ENCODE data around the gene SYTL2.
"Not testable (repeated sequence)": the region's sequence is repeated elsewhere in the genome, so short reads cannot be mapped to it uniquely, and the experiment has no call there.

Gene SYTL2

GRCh38 chr11:85779956-85780640, 30.8 kb downstream of the SYTL2 start:
- no peak overlapping the region for H3K27ac ChIP-seq
- H3K9me3 ChIP-seq (ENCODE audit: low read depth, low read length), result no peaks in the 10 kb centered on the region
- no peak for DNase-seq (ENCODE audit: low read depth, low spot score)
- TF ChIP-seq FOXP2 (optimal IDR thresholded peaks at IDR 0.05; ENCODE audit: control extremely low read depth, extremely low read length, insufficient read depth) (no peak), EZH2 (IDR thresholded peaks at IDR 0.05) (no peak), POLR2AphosphoS5 (IDR thresholded peaks at IDR 0.05; ENCODE audit: borderline replicate concordance, low read depth, low read length) (no peak)
- H3K4me3 ChIP-seq, result no peak overlapping the region
- H3K36me3 ChIP-seq (ENCODE audit: insufficient read depth, low read length), result no peaks in the 10 kb centered on the region
- no peak overlapping the region for H3K9ac ChIP-seq (ENCODE audit: insufficient read length)

GRCh38 chr11:85777603-85777972, 33.4 kb downstream of the SYTL2 start:
- not testable (repeated sequence) for H3K4me3 ChIP-seq; H3K9me3 ChIP-seq (ENCODE audit: low read depth, low read length); H3K27ac ChIP-seq; H3K36me3 ChIP-seq (ENCODE audit: insufficient read depth, low read length); H3K9ac ChIP-seq (ENCODE audit: insufficient read length); DNase-seq (ENCODE audit: low read depth, low spot score)

- TF ChIP-seq FOXP2 (optimal IDR thresholded peaks at IDR 0.05; ENCODE audit: control extremely low read depth, extremely low read length, insufficient read depth) (no peak), POLR2AphosphoS5 (IDR thresholded peaks at IDR 0.05; ENCODE audit: borderline replicate concordance, low read depth, low read length) (no peak), EZH2 (IDR thresholded peaks at IDR 0.05) (no peak)
- no peaks in the 10 kb centered on the region for H3K9me3 ChIP-seq (ENCODE audit: low read depth, low read length)
- H3K36me3 ChIP-seq (ENCODE audit: insufficient read depth, low read length), result no peaks in the 10 kb centered on the region
- no peak overlapping the region for H3K9ac ChIP-seq (ENCODE audit: insufficient read length)
- H3K4me3 ChIP-seq, result no peak overlapping the region
- DNase-seq (ENCODE audit: low read depth, low spot score), result no peak
- H3K27ac ChIP-seq, result no peak overlapping the region
Observed at GRCh38 chr11:85776951-85777602, 33.9 kb downstream of the SYTL2 start.

GRCh38 chr11:85774256-85775101, 36.5 kb downstream of the SYTL2 start:
- H3K9ac ChIP-seq (ENCODE audit: insufficient read length), result no peak overlapping the region
- TF ChIP-seq EZH2 (IDR thresholded peaks at IDR 0.05) (no peak), POLR2AphosphoS5 (IDR thresholded peaks at IDR 0.05; ENCODE audit: borderline replicate concordance, low read depth, low read length) (no peak), FOXP2 (optimal IDR thresholded peaks at IDR 0.05; ENCODE audit: control extremely low read depth, extremely low read length, insufficient read depth) (no peak)
- no peak overlapping the region for H3K4me3 ChIP-seq
- no peak for DNase-seq (ENCODE audit: low read depth, low spot score)
- no peak overlapping the region for H3K27ac ChIP-seq
- no peaks in the 10 kb centered on the region for H3K36me3 ChIP-seq (ENCODE audit: insufficient read depth, low read length)
- no peaks in the 10 kb centered on the region for H3K9me3 ChIP-seq (ENCODE audit: low read depth, low read length)

GRCh38 chr11:85772695-85773094, 38.2 kb downstream of the SYTL2 start:
- no peak overlapping the region for H3K27ac ChIP-seq
- H3K9ac ChIP-seq (ENCODE audit: insufficient read length), result no peak overlapping the region

GRCh38 chr11:85771568-85771967, 39.4 kb downstream of the SYTL2 start:
- TF ChIP-seq EZH2 (IDR thresholded peaks at IDR 0.05) (no peak), POLR2AphosphoS5 (IDR thresholded peaks at IDR 0.05; ENCODE audit: borderline replicate concordance, low read depth, low read length) (no peak), FOXP2 (optimal IDR thresholded peaks at IDR 0.05; ENCODE audit: control extremely low read depth, extremely low read length, insufficient read depth) (no peak)
- no peaks in the 10 kb centered on the region for H3K36me3 ChIP-seq (ENCODE audit: insufficient read depth, low read length)
- no peaks in the 10 kb centered on the region for H3K9me3 ChIP-seq (ENCODE audit: low read depth, low read length)
- H3K4me3 ChIP-seq, result no peak overlapping the region
- H3K27ac ChIP-seq, result no peak overlapping the region
- H3K9ac ChIP-seq (ENCODE audit: insufficient read length), result no peak overlapping the region
- no peak for DNase-seq (ENCODE audit: low read depth, low spot score)

More at GRCh38 chr11:85772695-85773094, 38.2 kb downstream of the SYTL2 start:
- no peak for TF ChIP-seq FOXP2 (optimal IDR thresholded peaks at IDR 0.05; ENCODE audit: control extremely low read depth, extremely low read length, insufficient read depth)
- no peak for TF ChIP-seq POLR2AphosphoS5 (IDR thresholded peaks at IDR 0.05; ENCODE audit: borderline replicate concordance, low read depth, low read length)
- TF ChIP-seq EZH2 (IDR thresholded peaks at IDR 0.05), result no peak
- H3K36me3 ChIP-seq (ENCODE audit: insufficient read depth, low read length), result no peaks in the 10 kb centered on the region
- no peak for DNase-seq (ENCODE audit: low read depth, low spot score)
- no peak overlapping the region for H3K4me3 ChIP-seq
- H3K9me3 ChIP-seq (ENCODE audit: low read depth, low read length), result no peaks in the 10 kb centered on the region

GRCh38 chr11:85769771-85770170, 41.2 kb downstream of the SYTL2 start:
- Histone ChIP-seq H3K36me3 (ENCODE audit: insufficient read depth, low read length) (no peaks in the 10 kb centered on the region), H3K9me3 (ENCODE audit: low read depth, low read length) (no peaks in the 10 kb centered on the region), H3K9ac (ENCODE audit: insufficient read length) (no peak overlapping the region), H3K4me3 (no peak overlapping the region), H3K27ac (no peak overlapping the region)
- no peak for TF ChIP-seq FOXP2 (optimal IDR thresholded peaks at IDR 0.05; ENCODE audit: control extremely low read depth, extremely low read length, insufficient read depth)
- no peak for TF ChIP-seq POLR2AphosphoS5 (IDR thresholded peaks at IDR 0.05; ENCODE audit: borderline replicate concordance, low read depth, low read length)
- TF ChIP-seq EZH2 (IDR thresholded peaks at IDR 0.05), result no peak
- no peak for DNase-seq (ENCODE audit: low read depth, low spot score)

GRCh38 chr11:85768473-85769146, 42.3 kb downstream of the SYTL2 start:
- Histone ChIP-seq H3K4me3 (no peak overlapping the region), H3K27ac (no peak overlapping the region), H3K36me3 (ENCODE audit: insufficient read depth, low read length) (no peaks in the 10 kb centered on the region), H3K9me3 (ENCODE audit: low read depth, low read length) (no peaks in the 10 kb centered on the region), H3K9ac (ENCODE audit: insufficient read length) (no peak overlapping the region)
- DNase-seq (ENCODE audit: low read depth, low spot score), result no peak
- no peak for TF ChIP-seq FOXP2 (optimal IDR thresholded peaks at IDR 0.05; ENCODE audit: control extremely low read depth, extremely low read length, insufficient read depth)
- TF ChIP-seq EZH2 (IDR thresholded peaks at IDR 0.05), result no peak
- TF ChIP-seq POLR2AphosphoS5 (IDR thresholded peaks at IDR 0.05; ENCODE audit: borderline replicate concordance, low read depth, low read length), result no peak
